GM13977 (cell line): ENCODE data around the gene AR.

ENCODE experiments used
- DNase-seq: peaks from one replicate; pipeline ENCODE4 v3.0.0; 2012; ENCODE audit warnings: low spot score
- CTCF ChIP-seq: IDR thresholded peaks from 2 replicates; pipeline ENCODE4 v1.5.1; 2012; ENCODE audit warnings: mild to moderate bottlenecking, control low read depth; ENCODE audit not compliant: insufficient read depth; ENCODE audit errors: extremely low read depth, missing control alignments
- in situ Hi-C: fragments of 300-500 bp; cut with MboI; formaldehyde crosslinking; loops from one replicate; pipeline ENCODE4 v1.12.0; 2022; ENCODE audit warnings: low sequenced_read_pairs, low pct_unique_long_range_greater_than_20kb, mixed read lengths, inconsistent platforms; ENCODE audit not compliant: unreplicated experiment

The AR gene

GRCh38 chrX:67563469-67564448 lies 19.9 kb downstream of the AR start:
- in situ Hi-C loops, result no loop called here
- TF ChIP-seq CTCF, result no peak
- DNase-seq, result no peak

GRCh38 chrX:67564475-67564874 lies 20.7 kb downstream of the AR start:
- in situ Hi-C loops, result no loop called here
- TF ChIP-seq CTCF, result no peak
- DNase-seq, result no peak

GRCh38 chrX:67568769-67569168 lies 24.9 kb downstream of the AR start:
- no peak for TF ChIP-seq CTCF
- in situ Hi-C loops, result no loop called here
- DNase-seq, result no peak

- in situ Hi-C loops, result no loop called here
- no peak for DNase-seq
- no peak for TF ChIP-seq CTCF
Measured at GRCh38 chrX:67570839-67571238, 27.0 kb downstream of the AR start.

GRCh38 chrX:67574696-67575095 lies 30.9 kb downstream of the AR start:
- no peak for DNase-seq
- no peak for TF ChIP-seq CTCF
- in situ Hi-C loops, result no loop called here

- in situ Hi-C loops, result no loop called here
- no peak for TF ChIP-seq CTCF
- no peak for DNase-seq
Measured at GRCh38 chrX:67582436-67582835, 38.6 kb downstream of the AR start.
